OCI-LY1 (cell line): ENCODE data around the gene LTBP1.

Experiments used
- EZH2 ChIP-seq: fragments of 200-600 bp; sonication (generic), shearing (Covaris generic); IDR thresholded peaks from 2 replicates; pipeline ENCODE4 v1.8.0; 2017; ENCODE audit warnings: borderline replicate concordance, mixed run types, mild to moderate bottlenecking, antibody characterized with exemption, low read length, moderate library complexity, mixed read lengths
- TF ChIP-seq, protein P1 (sequence below): fragments of 200-600 bp; sonication (generic), shearing (Covaris generic); IDR thresholded peaks from 2 replicates; pipeline ENCODE4 v1.5.1; 2017; ENCODE audit warnings: mild to moderate bottlenecking, antibody characterized with exemption, low read length, moderate library complexity, mixed read lengths

DNA sequence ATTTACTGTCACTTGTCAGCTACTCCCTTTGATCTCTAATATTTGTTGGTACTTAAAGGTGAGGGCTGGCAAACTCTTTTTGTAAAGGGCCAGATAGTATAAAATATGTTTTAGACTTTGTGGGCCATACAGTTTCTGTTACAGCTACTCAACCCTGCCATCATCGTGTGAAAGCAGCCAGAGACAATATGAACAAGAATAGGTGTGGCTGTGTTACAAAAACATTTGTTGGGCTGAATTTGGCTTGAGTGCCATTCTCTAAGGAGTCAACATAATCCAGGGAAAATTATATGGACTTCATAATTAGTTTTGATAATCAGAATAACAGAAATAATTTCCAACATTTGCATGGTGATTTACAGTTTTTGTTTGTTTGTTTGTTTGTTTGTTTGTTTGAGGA, 190.6 kb downstream of the LTBP1 start:
- no peak for TF ChIP-seq EZH2
- TF ChIP-seq, protein P1, sequence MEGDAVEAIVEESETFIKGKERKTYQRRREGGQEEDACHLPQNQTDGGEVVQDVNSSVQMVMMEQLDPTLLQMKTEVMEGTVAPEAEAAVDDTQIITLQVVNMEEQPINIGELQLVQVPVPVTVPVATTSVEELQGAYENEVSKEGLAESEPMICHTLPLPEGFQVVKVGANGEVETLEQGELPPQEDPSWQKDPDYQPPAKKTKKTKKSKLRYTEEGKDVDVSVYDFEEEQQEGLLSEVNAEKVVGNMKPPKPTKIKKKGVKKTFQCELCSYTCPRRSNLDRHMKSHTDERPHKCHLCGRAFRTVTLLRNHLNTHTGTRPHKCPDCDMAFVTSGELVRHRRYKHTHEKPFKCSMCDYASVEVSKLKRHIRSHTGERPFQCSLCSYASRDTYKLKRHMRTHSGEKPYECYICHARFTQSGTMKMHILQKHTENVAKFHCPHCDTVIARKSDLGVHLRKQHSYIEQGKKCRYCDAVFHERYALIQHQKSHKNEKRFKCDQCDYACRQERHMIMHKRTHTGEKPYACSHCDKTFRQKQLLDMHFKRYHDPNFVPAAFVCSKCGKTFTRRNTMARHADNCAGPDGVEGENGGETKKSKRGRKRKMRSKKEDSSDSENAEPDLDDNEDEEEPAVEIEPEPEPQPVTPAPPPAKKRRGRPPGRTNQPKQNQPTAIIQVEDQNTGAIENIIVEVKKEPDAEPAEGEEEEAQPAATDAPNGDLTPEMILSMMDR, result no peak
